HG02981 (cell line): Measurements from ENCODE around the gene MAN2C1.
A peak's percentile ranks its signal among the peaks of the same experiment; 100 is the strongest.
"Not testable (repeated sequence)": the region's sequence is repeated elsewhere in the genome, so short reads cannot be mapped to it uniquely, and the experiment has no call there.

ENCODE experiments used
- ATAC-seq: cut with Tn5 transposase; IDR thresholded peaks from one replicate; pipeline ENCODE4 v1.9.1; 2021; ENCODE audit warnings: mild to moderate bottlenecking, moderate library complexity; ENCODE audit not compliant: unreplicated experiment

Gene MAN2C1

GRCh38 chr15:75367913-75368688, at the start of gene MAN2C1:
Gene MAN2C1 (minus strand): TSS chr15:75368607. CDS start chr15:75368583, 24 bp downstream.
- ATAC-seq = peak; percentile 87

DNA sequence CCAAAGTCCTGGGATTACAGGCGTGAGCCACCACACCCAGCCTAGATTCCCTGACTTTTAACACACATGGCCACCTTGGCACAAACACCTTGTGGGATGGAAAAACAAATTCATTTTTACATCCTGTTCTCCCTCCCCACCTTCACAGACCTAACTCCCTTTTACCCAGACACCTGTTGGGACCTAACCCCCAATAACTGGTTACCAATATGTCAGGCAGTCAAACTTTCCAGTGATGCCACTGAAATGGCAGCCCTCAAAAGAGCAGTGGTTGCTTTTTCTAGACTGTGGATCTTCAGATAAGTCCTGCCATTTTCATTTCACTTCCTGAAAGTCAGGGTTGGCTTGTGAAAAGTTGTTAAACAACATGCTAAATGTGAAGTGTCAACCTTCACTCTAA, 48.2 kb upstream of the MAN2C1 start:
- ATAC-seq = no peak

DNA sequence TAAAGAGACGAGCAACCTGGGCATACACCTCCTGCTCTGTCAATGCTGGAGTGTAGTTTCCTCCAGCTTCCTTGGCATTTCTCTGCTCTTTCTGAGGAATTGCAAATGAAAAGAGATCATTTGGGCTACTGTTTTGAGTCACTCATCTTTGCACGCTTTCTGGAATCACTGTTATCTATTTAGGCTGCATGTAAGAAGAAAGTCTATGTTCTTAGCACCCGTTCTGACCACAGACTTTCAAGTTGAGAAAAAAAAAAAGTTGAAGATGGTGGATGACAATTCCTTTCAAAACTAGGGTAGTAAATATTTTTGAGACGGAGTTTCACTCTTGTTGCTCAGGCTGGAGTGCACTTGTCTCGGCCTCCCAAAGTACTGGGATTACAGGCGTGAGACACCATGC, 41.8 kb upstream of the MAN2C1 start:
- no peak for ATAC-seq

DNA sequence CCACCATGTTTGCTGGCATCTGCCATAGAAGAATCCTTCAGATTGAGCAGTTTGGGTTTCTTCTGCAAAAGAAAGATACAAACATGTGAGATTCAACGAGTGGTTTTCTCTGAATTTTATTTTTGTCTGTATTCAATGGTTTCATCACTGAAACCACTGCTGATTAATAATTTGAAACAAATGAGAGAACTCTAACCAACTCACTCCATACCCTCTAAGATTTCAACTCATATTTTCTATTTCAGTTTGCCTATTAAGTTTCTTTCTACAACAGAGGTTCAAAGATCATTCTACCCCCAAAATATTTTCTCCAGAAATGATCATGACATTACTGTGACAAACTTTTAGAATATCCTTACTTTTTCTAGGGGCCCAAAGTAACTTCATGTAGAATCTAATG, 38.7 kb upstream of the MAN2C1 start:
- ATAC-seq = no peak

DNA sequence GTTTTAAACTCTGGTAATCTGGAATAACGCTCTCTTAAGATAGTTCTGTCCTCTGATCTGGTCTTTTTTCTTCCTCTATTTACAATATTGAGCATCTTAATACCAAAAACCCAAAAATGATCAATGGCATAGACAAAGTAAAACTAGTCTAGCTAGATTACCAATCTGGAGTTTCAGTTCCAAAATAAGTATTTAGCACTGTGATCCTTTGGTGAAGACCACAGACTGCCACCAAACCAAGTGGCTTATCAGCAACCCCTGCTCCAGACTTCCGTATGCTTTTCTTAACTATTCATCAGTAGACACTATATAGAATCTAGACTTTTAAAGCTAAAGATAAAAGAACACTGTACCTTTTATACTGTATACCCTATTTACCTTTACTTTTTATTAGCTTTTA, 35.5 kb upstream of the MAN2C1 start:
- no peak for ATAC-seq

GRCh38 chr15:75397494-75397893, 29.1 kb upstream of the MAN2C1 start:
- ATAC-seq = no peak

DNA sequence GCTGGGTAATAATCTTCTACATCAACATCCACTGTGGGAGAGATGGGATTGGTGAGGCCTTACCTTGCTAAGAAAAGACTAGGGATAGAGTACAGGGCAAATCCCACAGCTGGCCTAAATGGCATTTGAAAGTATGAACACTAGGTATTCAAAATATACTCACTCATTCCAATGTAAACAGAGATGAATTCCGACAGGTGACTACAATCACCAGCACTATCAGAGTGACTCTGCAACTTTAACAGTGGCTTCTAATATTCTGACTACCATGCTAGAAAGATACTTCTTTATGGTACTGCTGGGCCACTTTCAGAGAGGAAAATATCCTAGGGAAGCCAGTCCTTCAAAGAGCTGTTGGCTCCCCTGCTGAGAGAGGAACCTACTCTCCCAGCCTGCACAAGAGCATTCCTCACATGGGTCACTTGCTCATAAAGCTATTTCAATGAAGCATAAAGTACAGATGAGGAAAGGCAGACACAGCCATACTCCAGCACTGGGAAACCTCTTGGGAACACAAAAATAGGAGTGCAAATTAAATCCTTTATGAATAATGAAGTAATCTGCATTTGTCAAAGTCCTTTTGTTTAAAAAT, 21.5 kb upstream of the MAN2C1 start:
- no peak for ATAC-seq

DNA sequence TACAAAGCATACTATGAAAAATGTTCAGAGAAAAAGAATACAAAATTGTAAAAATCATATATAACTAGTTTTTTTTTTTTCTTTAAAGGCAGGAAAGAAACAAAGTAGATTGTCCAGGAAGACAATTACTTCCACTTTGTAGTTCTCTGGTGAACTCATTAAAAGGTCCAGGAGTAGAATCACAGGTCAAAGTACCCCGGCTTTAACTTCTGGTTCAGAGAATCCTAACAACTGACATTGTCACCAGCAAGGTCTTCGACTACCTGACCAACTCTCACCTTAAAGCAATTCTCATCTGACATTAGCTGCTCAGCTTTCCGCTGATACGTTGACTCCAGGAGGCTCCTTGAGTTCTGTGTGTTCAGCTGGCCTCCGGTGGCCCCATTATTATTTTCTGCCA, 15.6 kb upstream of the MAN2C1 start:
- ATAC-seq = not testable (repeated sequence)

- no peak for ATAC-seq
These were observed 12.4 kb upstream of the MAN2C1 start for GRCh38 chr15:75380773-75381172.

DNA sequence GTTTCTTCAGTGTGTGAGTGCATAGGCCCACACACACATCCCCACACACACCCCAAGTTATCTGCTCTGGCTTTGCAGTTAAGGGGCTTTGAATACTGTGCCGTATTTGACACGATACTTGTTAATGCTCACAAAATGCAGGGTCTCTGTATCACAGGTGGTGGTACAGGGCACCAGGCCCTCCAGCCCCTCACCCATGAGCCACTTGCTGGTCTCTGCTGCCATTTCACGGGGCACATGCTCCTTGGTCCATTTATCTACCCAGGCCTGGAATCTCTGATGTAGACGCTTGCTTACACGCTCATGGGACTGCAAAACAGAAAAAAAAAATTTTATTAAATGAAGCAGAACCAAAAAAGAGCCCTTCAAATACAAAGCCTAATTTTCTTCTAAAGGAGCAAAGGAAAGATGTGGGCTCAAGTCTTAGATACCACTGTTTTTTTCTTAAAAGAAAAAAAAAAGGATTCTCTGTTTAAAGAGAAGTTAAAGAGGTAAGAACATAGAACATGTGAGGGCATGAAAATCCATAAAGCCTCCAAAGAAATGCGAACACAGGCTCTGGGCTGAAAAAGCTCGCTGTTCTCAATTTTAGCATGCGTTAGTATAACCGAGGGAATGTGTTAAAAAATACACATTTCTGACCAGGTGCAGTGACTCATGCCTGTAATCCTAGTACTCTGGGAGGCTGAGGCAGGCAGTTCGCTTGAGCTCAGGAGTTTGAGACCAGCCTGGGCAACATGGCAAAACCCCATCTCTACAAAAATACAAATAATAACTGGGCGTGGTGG, 3.7 kb upstream of the MAN2C1 start:
- ATAC-seq = no peak

DNA sequence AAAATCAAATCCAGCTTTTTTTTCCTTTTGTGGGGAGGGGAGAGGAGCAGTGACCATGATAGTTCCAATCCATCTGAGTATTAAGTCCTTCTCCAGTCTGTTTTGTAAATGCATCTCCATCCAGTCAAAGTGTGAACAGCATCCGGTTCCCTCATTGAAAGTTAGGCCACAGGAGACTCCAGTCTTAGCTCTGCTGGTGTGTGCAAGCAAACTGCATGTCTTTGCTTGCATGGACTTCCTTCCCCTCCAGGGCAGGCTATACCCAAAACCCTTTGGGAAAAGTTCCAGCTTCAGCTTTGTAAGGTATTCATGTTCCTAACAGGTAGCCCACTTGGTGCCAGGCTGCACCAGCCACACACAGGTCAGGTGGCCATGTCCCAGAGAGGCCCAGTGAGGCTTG, 3.1 kb upstream of the MAN2C1 start:
- no peak for ATAC-seq

- ATAC-seq = no peak
These were observed 1.6 kb upstream of the MAN2C1 start for GRCh38 chr15:75369897-75370581.

DNA sequence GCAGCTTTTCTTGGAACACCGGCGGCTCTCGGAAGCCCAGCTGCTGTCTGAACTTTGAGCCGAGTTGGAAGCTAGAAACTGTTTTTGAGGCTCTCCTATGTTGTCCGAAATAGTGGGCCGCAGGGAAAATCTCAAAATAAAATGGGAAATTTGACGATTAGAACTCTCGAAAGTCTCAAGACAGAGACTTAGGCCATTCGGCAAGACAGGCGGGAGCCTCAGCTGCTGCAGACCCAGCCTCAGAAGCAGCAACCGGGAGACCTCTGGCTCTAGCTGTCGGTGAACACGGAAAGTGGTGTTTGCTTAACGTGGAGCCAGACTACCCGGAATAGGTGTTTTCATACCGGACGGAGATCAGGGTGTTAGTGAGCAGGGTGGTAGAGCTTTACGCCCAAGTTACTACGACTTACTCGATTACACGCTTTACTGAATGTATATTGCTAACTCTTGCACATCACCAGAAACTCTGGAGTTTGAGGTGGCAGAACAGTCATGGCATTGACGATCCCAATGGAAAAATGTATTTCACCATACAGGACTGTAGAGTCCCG, 357 bp upstream of the MAN2C1 start:
- ATAC-seq = no peak

- no peak for ATAC-seq
These were observed 948 bp downstream of the MAN2C1 start for GRCh38 chr15:75367406-75367912.

- no peak for ATAC-seq
These were observed 1.4 kb downstream of the MAN2C1 start for GRCh38 chr15:75367006-75367405.

DNA sequence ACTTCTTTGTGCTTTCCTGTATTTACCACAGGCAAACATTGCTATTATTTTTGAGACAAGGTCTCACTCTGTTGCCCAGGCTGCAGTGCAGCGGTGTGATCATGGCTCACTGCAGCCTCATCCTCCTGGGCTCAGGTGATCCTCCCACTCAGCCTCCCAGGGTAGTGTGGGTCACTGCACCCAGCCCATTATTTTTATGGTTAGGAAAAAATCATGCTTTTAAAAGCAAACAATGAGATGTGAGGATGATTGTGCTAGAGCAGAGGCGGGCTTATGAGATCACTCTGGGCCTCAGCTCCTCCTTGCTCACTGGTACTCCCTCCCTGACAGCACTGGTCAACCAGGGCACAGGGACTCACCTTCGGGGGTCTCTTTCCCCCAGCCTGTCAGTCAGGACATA, 2.2 kb downstream of the MAN2C1 start:
- no peak for ATAC-seq

DNA sequence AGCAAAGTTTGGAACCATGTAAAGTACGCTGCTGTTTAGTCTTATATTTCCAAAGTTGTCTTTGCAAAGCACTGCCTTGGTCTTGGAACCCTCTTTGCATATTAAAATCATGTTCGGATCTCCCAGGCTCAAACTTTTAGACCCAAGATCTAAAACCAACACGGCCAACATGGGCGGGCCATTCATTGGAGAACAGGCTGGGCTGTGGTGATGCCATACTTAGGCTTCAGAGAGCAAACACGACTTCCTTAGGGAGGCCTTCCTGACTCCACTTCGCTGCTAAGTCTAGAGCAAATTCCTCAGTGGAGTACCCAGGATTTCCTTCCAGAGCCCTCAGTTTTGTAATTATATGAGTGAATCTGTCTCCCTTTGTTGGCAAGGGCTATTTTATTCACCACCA, 3.5 kb downstream of the MAN2C1 start:
- ATAC-seq = no peak

DNA sequence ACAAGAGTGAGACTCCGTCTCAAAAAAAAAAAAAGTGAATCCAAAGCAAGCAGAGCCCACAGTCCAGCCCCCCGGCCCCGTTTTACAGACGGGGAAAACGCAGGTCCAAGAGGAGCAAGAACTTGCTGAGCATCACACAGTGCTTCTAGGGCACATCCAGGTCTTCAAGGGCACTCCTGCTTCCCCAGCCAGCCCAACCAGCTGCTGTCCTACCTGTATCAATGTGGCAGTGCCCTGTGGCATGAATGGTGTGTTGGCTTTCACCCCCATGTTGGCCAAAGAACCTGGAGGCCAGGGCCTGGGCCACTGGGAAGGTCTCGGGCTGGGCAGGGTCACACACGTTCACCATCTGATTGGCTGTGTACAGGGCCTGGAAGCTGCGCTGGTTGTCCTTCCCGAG, 4.6 kb downstream of the MAN2C1 start:
- no peak for ATAC-seq

DNA sequence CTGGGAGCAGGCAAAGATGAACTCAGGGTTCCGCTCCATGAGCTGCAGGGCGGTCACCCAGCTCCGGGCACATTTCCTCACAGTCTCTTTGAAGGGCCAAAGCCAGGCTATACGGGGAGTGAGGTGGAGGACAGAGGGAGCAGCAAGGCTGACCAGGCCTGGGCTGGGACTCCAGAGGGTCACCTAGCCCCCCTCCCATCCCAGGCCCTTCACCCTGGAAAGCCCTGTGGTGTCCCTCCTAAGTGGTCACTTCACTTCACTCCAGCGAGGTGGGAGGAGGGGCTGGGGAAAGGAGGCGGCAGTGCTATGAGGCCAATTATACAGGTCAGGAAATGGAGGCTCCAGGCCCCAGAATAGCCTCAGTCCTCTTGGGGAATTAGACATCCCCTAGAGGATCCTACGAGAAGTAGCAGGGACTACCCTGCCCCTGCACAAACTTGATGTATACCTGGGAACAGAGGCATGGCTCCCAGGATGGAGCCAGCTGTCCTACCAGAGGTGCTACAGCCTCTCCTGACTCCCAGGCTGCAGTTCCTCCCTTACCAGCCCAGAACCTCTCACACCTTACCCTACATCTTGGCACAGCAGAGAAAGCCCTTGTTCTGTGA, 5.7 kb downstream of the MAN2C1 start:
- no peak for ATAC-seq

- ATAC-seq = no peak
These were observed 6.3 kb downstream of the MAN2C1 start for GRCh38 chr15:75361989-75362641.
